CD14-positive monocyte (primary cell): ENCODE measurements around the gene THSD7B. TPM values are rescaled to one million over a fixed set of nuclear protein-coding genes. Genes with fewer than 3 reads are reported as not detected.

Source experiments
- DNase-seq, 3 donors: peaks; one replicate each; pipeline ENCODE4 v3.0.0-alpha.2; 2011 to 2022
- H2AFZ ChIP-seq: 2 replicates; pipeline ENCODE4 v1.6.0; 2012; ENCODE audit warnings: mild to moderate bottlenecking, low read depth, low read length, inconsistent platforms; ENCODE audit not compliant: insufficient read depth, poor library complexity, severe bottlenecking
- H3K27ac ChIP-seq, 2 donors: 1 replicate in 1 of 2; 2 replicates in 1 of 2; pipeline ENCODE4 v1.5.1; 2012 to 2013; ENCODE audit warnings: low read length in 2 of 2, control low read depth in 1 of 2, inconsistent platforms in 1 of 2, low read depth in 1 of 2, mild to moderate bottlenecking in 1 of 2
- H3K27me3 ChIP-seq, 2 donors: one replicate each; pipeline versions ENCODE4 v1.6.0 to v1.6.1; 2011 to 2013; ENCODE audit warnings: low read length in 2 of 2; ENCODE audit not compliant: control insufficient read depth in 2 of 2, insufficient read depth in 2 of 2
- H3K36me3 ChIP-seq, 2 donors: replicated peaks in 1 of 2; 1 replicate in 1 of 2; 2 replicates in 1 of 2; pipeline versions ENCODE4 v1.5.1 to v1.6.1; 2012 to 2013; ENCODE audit warnings: low read length in 2 of 2, control low read depth in 1 of 2, inconsistent platforms in 1 of 2, mild to moderate bottlenecking in 1 of 2; ENCODE audit not compliant: insufficient read depth in 2 of 2, control insufficient read depth in 1 of 2
- H3K4me1 ChIP-seq, 2 donors: 1 replicate in 1 of 2; 2 replicates in 1 of 2; pipeline versions ENCODE4 v1.5.1 to v1.6.1; 2012 to 2013; ENCODE audit warnings: low read length in 2 of 2, control low read depth in 1 of 2, inconsistent platforms in 1 of 2, mild to moderate bottlenecking in 1 of 2, moderate library complexity in 1 of 2; ENCODE audit not compliant: insufficient read depth in 2 of 2, control insufficient read depth in 1 of 2
- H3K4me2 ChIP-seq: replicated peaks from 2 replicates; pipeline ENCODE3; 2012; ENCODE audit warnings: low read length, moderate library complexity, mild to moderate bottlenecking; ENCODE audit not compliant: poor library complexity, severe bottlenecking; ENCODE audit errors: extremely low read depth
- H3K4me3 ChIP-seq, 3 experiments: fragments of 200-600 bp in 1 of 3; sonication (generic) in 1 of 3; replicated peaks in 1 of 3; 1 replicate in 2 of 3; 2 replicates in 1 of 3; pipeline ENCODE4 v1.5.1; 2011 to 2013; ENCODE audit warnings: low read length in 3 of 3, mild to moderate bottlenecking in 3 of 3, control low read depth in 2 of 3, low read depth in 2 of 3, inconsistent platforms in 1 of 3, moderate library complexity in 1 of 3
- H3K79me2 ChIP-seq: 2 replicates; pipeline ENCODE4 v1.6.0; 2012; ENCODE audit warnings: mild to moderate bottlenecking, control low read depth, inconsistent platforms, low read length, moderate library complexity; ENCODE audit not compliant: insufficient read depth
- H3K9ac ChIP-seq: 2 replicates; pipeline ENCODE4 v1.6.0; 2017; ENCODE audit warnings: low read length, mild to moderate bottlenecking; ENCODE audit not compliant: insufficient read depth, poor library complexity, severe bottlenecking
- H3K9me3 ChIP-seq, 2 donors: replicated peaks in 1 of 2; 1 replicate in 1 of 2; 2 replicates in 1 of 2; pipeline versions ENCODE4 v1.5.1 to v1.6.1; 2012 to 2013; ENCODE audit warnings: low read length in 2 of 2, control low read depth in 1 of 2; ENCODE audit not compliant: control insufficient read depth in 1 of 2, insufficient read depth in 1 of 2
- H4K20me1 ChIP-seq: 2 replicates; pipeline ENCODE4 v1.6.0; 2012; ENCODE audit warnings: mild to moderate bottlenecking, low read length, control low read depth, moderate library complexity; ENCODE audit not compliant: insufficient read depth
- H3K27ac Mint-ChIP-seq, 7 donors: one replicate each; pipeline ENCODE4 v1.8.0; 2020; ENCODE audit warnings: mild to moderate bottlenecking in 7 of 7, mixed read lengths in 7 of 7, moderate library complexity in 6 of 7, inconsistent platforms in 2 of 7
- H3K27me3 Mint-ChIP-seq, 3 donors: one replicate each; pipeline ENCODE4 v1.8.0; 2021 to 2022; ENCODE audit warnings: low read depth in 3 of 3, mild to moderate bottlenecking in 3 of 3, mixed read lengths in 3 of 3, moderate library complexity in 3 of 3, inconsistent platforms in 1 of 3
- H3K36me3 Mint-ChIP-seq, 2 donors: one replicate each; pipeline ENCODE4 v1.8.0; 2020; ENCODE audit warnings: mixed read lengths in 2 of 2, inconsistent platforms in 1 of 2, mild to moderate bottlenecking in 1 of 2
- H3K4me1 Mint-ChIP-seq: one replicate; pipeline ENCODE4 v1.8.0; 2020; ENCODE audit warnings: mild to moderate bottlenecking, mixed read lengths
- H3K4me3 Mint-ChIP-seq, 2 donors: one replicate each; pipeline ENCODE4 v1.8.0; 2020; ENCODE audit warnings: mild to moderate bottlenecking in 2 of 2, mixed read lengths in 2 of 2, moderate library complexity in 1 of 2
- H3K9me3 Mint-ChIP-seq, 7 donors: one replicate each; pipeline ENCODE4 v1.8.0; 2020 to 2022; ENCODE audit warnings: mixed read lengths in 7 of 7, mild to moderate bottlenecking in 6 of 7, moderate library complexity in 6 of 7, inconsistent platforms in 2 of 7
- WGBS: methylation state at CpG from one replicate; pipeline ENCODE4 v1.1.5; 2013; ENCODE audit warnings: missing lambda C conversion rate; ENCODE audit not compliant: insufficient coverage; 5-methylcytosine and 5-hydroxymethylcytosine counted together
- intact Hi-C, 2 donors: fragments of 100-400 bp; cut with micrococcal nuclease; formaldehyde crosslinking; loops; one replicate each; pipeline versions ENCODE4 v1.15.0 to v1.15.1; 2023
- polyA plus RNA-seq, 3 donors: library from polyadenylated mRNA; depleted of rRNA in 1 of 3; unstranded in 2 of 3; stranded (reverse) in 1 of 3; fragments of 300-500 nt in 2 of 3; fragments of >200 nt in 1 of 3; fragmentation: Illumina TruSeq in 2 of 3; gene quantifications; 1 replicate in 2 of 3; 2 replicates in 1 of 3; pipeline ENCODE4 v1.2.3, GENCODE V29; 2012 to 2021
- TF ChIP-seq, protein P1 (sequence below): fragments of 200-600 bp; IDR thresholded peaks from one replicate; pipeline ENCODE4 v1.8.0; 2022; ENCODE audit warnings: antibody characterized with exemption, mild to moderate bottlenecking

Gene THSD7B
- polyA plus RNA-seq, 3 donors = not detected

- 83% methylated on average over 1 of the region's 4 CpGs for WGBS
- Histone ChIP-seq H3K27me3 (no peaks in the 10 kb centered on the region), H3K27ac (no peak overlapping the region), H2AFZ (no peak overlapping the region), H4K20me1 (no peaks in the 10 kb centered on the region), H3K4me3 (no peak overlapping the region), H3K36me3 (no peaks in the 10 kb centered on the region), H3K79me2 (no peaks in the 10 kb centered on the region), H3K4me2 (no peak overlapping the region), H3K4me1 (no peaks in the 10 kb centered on the region), H3K9me3 (peaks cover 12 to 22% of the 10 kb centered on the region in 2 donors), H3K9ac (no peak overlapping the region)
- DNase-seq = no peak
- peaks cover 0 to 2% (median 0%) of the 10 kb centered on the region in 3 donors for H3K27me3 Mint-ChIP-seq
- intact Hi-C loops = no loop called here
- H3K9me3 Mint-ChIP-seq = peaks cover 2 to 27% (median 13%) of the 10 kb centered on the region in 7 donors
- H3K27ac Mint-ChIP-seq = no peak overlapping the region
- H3K36me3 Mint-ChIP-seq = no peaks in the 10 kb centered on the region
- H3K4me1 Mint-ChIP-seq = no peaks in the 10 kb centered on the region
- TF ChIP-seq, protein P1, sequence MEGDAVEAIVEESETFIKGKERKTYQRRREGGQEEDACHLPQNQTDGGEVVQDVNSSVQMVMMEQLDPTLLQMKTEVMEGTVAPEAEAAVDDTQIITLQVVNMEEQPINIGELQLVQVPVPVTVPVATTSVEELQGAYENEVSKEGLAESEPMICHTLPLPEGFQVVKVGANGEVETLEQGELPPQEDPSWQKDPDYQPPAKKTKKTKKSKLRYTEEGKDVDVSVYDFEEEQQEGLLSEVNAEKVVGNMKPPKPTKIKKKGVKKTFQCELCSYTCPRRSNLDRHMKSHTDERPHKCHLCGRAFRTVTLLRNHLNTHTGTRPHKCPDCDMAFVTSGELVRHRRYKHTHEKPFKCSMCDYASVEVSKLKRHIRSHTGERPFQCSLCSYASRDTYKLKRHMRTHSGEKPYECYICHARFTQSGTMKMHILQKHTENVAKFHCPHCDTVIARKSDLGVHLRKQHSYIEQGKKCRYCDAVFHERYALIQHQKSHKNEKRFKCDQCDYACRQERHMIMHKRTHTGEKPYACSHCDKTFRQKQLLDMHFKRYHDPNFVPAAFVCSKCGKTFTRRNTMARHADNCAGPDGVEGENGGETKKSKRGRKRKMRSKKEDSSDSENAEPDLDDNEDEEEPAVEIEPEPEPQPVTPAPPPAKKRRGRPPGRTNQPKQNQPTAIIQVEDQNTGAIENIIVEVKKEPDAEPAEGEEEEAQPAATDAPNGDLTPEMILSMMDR = no peak
- H3K4me3 Mint-ChIP-seq = no peak overlapping the region
These were observed 568.2 kb downstream of the THSD7B start for GRCh38 chr2:137333386-137334165.

DNA sequence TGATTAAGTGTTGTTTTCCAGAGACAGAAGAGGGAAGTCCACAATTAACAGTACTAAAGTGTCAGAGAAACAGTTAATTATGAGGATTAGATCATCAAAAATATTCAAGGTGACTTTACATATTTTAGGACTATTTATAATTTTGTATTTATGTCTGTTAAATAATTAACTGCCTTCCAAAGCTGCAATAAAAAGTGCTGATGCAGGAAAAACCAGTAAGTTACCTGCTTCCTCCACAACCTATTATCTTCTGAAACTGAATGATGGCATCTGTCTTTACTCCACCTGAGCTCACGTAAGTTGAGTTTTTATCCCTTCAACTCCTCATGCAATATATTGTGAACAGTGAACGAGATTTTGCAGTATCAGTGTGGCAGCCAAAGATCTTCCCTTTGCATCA is 570.7 kb downstream of the THSD7B start:
- H3K4me1 ChIP-seq = no peaks in the 10 kb centered on the region
- H2AFZ ChIP-seq = no peak overlapping the region
- TF ChIP-seq, protein P1 = no peak
- H3K27ac Mint-ChIP-seq = no peak overlapping the region
- WGBS = no CpG with 5 or more reads among the region's 2 CpGs
- DNase-seq = no peak
- no peak overlapping the region for H3K4me2 ChIP-seq
- H3K27me3 ChIP-seq = no peaks in the 10 kb centered on the region
- H3K4me3 ChIP-seq = no peak overlapping the region
- H3K79me2 ChIP-seq = no peaks in the 10 kb centered on the region
- H3K27ac ChIP-seq = no peak overlapping the region
- H3K9me3 ChIP-seq = peaks cover 0 to 9% of the 10 kb centered on the region in 2 donors
- intact Hi-C loops = no loop called here
- no peaks in the 10 kb centered on the region for H4K20me1 ChIP-seq
- H3K9me3 Mint-ChIP-seq = peaks cover 0 to 11% (median 4%) of the 10 kb centered on the region in 7 donors
- no peaks in the 10 kb centered on the region for H3K36me3 Mint-ChIP-seq
- H3K4me3 Mint-ChIP-seq = no peak overlapping the region
- no peaks in the 10 kb centered on the region for H3K36me3 ChIP-seq
- H3K9ac ChIP-seq = no peak overlapping the region
- H3K27me3 Mint-ChIP-seq = peaks cover 0 to 2% (median 0%) of the 10 kb centered on the region in 3 donors
- H3K4me1 Mint-ChIP-seq = no peaks in the 10 kb centered on the region
